Measurements from ENCODE around the gene TMPRSS9. TPM values are rescaled to one million over a fixed set of nuclear protein-coding genes. Genes with fewer than 3 reads are reported as not detected.
"Not testable (repeated sequence)": the region's sequence is repeated elsewhere in the genome, so short reads cannot be mapped to it uniquely, and the experiment has no call there.

The TMPRSS9 gene
- total RNA-seq, 4 donors from 2014 or later: 0.54 to 2.5 (median 0.85) TPM; not detected in 1

DNA sequence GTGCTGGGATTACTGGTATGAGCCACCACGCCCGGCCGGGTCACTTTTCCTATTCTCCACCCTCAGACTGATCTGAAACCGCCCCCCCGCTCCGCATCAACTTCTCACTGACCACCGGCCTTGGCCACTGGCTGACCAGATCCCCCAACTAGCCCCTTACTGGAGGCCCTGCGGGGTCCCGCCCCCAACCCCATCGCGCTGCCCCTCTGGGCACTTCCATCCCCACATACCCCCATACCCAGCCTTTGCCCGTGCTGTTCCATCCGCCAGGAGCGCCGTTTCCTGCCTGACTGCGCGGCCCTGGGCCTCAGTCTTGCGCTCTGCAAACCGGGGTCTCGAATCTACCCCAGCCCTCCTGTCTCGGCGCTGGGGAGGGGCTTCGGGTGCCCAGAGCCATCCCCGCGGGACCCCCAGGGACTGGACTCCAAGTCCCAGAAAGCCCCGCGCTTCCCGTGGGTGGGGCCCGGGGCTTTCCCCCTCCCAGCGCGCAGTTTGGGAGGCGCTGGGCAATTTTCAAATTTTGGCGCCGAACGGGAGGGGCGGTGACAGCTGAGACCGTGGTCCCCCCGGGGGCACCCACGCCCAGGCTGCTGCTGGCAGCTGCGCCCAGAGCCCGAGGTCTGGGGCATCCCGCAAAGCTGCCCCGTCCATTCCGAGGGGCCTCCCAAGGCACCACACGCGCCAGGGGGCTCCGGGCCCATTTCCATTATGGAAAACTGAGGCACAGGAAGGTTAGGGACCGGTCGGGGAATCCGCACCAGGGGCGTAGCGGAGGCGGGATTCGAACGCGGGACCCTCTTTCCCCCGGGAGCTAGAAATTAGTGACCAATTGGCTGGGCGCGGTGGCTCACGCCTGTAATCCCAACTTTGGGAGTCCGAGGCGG, 101.9 kb downstream of the TMPRSS9 start:
- Histone ChIP-seq H3K4me1 (peaks cover 0 to 19% (median 7%) of the 10 kb centered on the region in 4 donors), H3K36me3 (no peaks in the 10 kb centered on the region), H3K4me3 (peak overlapping the region; percentile 22 to 60 (median 56)), H3K9me3 (no peaks in the 10 kb centered on the region), H3K27me3 (no peaks in the 10 kb centered on the region), H3K27ac (peak overlapping the region in 1 of 4 donors; percentile 55)
- peak; percentile 31 to 67 (median 57) for DNase-seq
- TF ChIP-seq, protein P1, sequence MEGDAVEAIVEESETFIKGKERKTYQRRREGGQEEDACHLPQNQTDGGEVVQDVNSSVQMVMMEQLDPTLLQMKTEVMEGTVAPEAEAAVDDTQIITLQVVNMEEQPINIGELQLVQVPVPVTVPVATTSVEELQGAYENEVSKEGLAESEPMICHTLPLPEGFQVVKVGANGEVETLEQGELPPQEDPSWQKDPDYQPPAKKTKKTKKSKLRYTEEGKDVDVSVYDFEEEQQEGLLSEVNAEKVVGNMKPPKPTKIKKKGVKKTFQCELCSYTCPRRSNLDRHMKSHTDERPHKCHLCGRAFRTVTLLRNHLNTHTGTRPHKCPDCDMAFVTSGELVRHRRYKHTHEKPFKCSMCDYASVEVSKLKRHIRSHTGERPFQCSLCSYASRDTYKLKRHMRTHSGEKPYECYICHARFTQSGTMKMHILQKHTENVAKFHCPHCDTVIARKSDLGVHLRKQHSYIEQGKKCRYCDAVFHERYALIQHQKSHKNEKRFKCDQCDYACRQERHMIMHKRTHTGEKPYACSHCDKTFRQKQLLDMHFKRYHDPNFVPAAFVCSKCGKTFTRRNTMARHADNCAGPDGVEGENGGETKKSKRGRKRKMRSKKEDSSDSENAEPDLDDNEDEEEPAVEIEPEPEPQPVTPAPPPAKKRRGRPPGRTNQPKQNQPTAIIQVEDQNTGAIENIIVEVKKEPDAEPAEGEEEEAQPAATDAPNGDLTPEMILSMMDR (IDR thresholded peaks at IDR 0.05): peak in 1 of 6 experiments; percentile 10
- TF ChIP-seq POLR2A (IDR thresholded peaks at IDR 0.05): no peak

DNA sequence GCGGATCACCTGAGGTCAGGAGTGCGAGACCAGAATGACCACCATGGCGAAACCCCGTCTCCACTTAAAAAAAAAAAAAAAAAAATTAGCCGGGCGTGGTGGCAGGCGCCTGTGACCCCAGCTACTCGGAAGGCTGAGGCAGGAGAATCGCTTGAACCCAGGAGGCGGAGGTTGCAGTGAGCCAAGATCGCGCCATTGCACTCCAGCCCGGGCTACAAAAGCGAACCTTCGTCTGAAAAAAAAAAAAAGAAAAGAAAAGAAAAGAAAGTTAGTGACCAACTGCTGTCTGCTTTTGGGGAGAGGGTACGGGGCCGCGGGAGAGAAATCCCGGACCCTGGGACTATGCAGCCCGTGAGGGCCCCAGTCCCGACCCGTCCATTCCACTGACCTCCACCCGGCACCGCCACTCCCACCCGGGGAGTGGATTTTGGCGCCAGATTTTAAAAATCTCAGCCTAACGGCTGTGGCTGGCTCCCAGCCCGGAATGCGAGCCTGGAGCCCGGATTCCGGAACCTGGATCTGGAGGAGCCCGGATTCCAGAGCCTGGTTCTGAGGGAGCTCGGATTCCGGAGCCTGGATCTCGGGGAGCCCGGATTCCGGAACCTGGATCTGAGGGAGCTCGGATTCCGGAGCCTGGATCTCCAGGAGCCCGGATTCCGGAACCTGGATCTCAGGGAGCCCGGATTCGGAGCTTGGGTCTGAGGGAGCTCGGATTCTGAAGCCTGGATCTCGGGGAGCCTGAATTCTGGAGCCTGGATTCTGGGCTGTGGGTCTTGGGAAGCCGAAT, 102.8 kb downstream of the TMPRSS9 start:
- Histone ChIP-seq H3K36me3 (no peaks in the 10 kb centered on the region), H3K27ac (no peak overlapping the region), H3K27me3 (no peaks in the 10 kb centered on the region), H3K4me3 (peak overlapping the region in 2 of 4 donors; percentile 15 to 58), H3K9me3 (no peaks in the 10 kb centered on the region), H3K4me1 (peaks cover 0 to 19% (median 7%) of the 10 kb centered on the region in 4 donors)
- peak in 2 of 3 donors; percentile 81 for DNase-seq
- TF ChIP-seq, protein P1 (IDR thresholded peaks at IDR 0.05): no peak
- peak in 1 of 2 donors; percentile 56 for TF ChIP-seq POLR2A (IDR thresholded peaks at IDR 0.05)

DNA sequence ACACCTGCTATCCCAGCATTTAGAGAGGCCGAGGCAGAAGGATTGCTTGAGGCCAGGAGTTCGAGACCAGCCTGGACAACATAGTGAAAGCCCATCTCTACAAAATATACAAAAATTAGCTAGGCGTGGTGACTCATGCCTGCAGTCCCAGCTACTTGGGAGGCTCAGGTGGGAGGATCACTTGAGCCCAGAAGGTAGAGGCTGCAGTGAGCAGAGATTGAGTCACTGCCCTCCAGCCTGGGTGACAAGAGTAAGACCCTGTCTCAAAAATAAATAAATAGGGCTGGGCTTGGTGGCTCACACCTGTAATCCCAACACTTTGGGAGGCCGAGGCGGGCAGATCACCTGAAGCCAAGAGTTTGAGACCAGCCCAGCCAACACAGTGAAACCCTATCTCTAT, 103.6 kb downstream of the TMPRSS9 start:
- not testable (repeated sequence) for H3K27ac ChIP-seq, DNase-seq, H3K4me3 ChIP-seq, H3K9me3 ChIP-seq, H3K27me3 ChIP-seq, H3K36me3 ChIP-seq
- H3K4me1 ChIP-seq: peaks cover 0 to 19% (median 7%) of the 10 kb centered on the region in 4 donors

DNA sequence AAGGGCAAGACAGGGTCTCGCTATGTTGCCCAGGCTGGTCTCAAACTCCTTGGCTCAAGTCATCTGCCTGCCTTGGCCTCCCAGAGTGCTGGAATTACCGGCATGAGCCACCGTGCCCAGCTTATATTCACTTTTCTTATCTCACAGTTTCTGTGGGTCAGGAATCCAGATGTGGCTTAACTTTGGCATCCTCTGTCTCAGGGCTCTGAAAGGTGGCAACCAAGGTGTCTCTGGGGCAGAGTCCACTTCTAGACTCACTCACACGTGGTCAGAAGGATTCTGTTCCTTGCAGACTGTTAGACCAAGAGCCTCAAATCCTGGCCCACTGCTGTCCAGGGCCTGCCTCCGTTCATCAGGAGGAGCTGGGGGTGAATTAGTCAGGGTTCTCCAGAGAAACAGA, 104.3 kb downstream of the TMPRSS9 start:
- Histone ChIP-seq H3K4me3 (no peak overlapping the region), H3K9me3 (no peaks in the 10 kb centered on the region), H3K27ac (no peak overlapping the region), H3K4me1 (peaks cover 0 to 19% (median 7%) of the 10 kb centered on the region in 4 donors), H3K36me3 (no peaks in the 10 kb centered on the region), H3K27me3 (no peaks in the 10 kb centered on the region)
- TF ChIP-seq, protein P1 (IDR thresholded peaks at IDR 0.05): no peak
- no peak for TF ChIP-seq POLR2A (IDR thresholded peaks at IDR 0.05)
- peak in 1 of 3 donors; percentile 63 for DNase-seq

DNA sequence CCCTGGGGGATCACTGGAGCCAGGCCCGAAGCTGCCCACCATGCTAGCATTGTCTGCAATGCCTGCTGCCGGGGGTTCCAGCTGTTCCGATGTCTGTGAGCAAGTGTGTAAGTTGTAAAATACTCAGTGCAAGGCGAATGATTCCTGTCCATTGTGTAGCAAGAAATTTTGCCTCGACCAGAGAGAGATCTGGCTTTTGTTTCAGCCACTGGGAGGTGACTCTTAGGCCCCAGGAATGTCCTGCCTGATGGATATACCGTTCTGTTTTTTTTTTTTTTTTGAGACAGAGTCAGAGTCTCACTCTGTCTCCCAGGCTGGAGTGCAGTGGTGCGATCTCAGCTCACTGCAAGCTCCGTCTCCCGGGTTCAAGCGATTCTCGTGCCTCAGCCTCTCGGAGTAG, 108.5 kb downstream of the TMPRSS9 start:
- H3K4me1 ChIP-seq: no peaks in the 10 kb centered on the region
- no peaks in the 10 kb centered on the region for H3K27me3 ChIP-seq
- DNase-seq: no peak
- H3K4me3 ChIP-seq: no peak overlapping the region
- no peak for TF ChIP-seq POLR2A (IDR thresholded peaks at IDR 0.05)
- TF ChIP-seq, protein P1 (IDR thresholded peaks at IDR 0.05): no peak
- no peak overlapping the region for H3K27ac ChIP-seq
- H3K36me3 ChIP-seq: no peaks in the 10 kb centered on the region
- H3K9me3 ChIP-seq: no peaks in the 10 kb centered on the region

Data from Peyer's patch (tissue), 4 donors.